Activated CD8-positive, alpha-beta T cell treated with anti-CD3 and anti-CD28 coated beads for 36 hours (primary cell): ENCODE results near the gene EIF3K. TPM values are rescaled to one million over a fixed set of nuclear protein-coding genes. Genes with fewer than 3 reads are reported as not detected.
A peak's percentile ranks its signal among the peaks of the same experiment; 100 is the strongest.

Experiments used
- ATAC-seq: fragments of 200-7000 bp; cut with Tn5 transposase; one replicate; pipeline ENCODE4 v1.10.0; 2021; ENCODE audit warnings: mild to moderate bottlenecking, moderate library complexity
- CTCF ChIA-PET: fragments of 350-600 bp; sonication (Branson Sonifier 250); formaldehyde crosslinking; loops from one replicate; lab custom pipeline; 2021; ENCODE audit warnings: antibody characterized with exemption; lab: Charles Lee
- POLR2A ChIA-PET: fragments of 350-600 bp; sonication (Branson Sonifier 250); formaldehyde crosslinking; loops from one replicate; lab custom pipeline; 2021; ENCODE audit warnings: antibody characterized with exemption; lab: Charles Lee
- DNase-seq: peaks from one replicate; pipeline ENCODE4 v3.0.0-alpha.2; 2020
- H3K27ac Mint-ChIP-seq: one replicate; pipeline ENCODE4 v1.8.0; 2021; ENCODE audit warnings: mild to moderate bottlenecking, mixed read lengths
- H3K27me3 Mint-ChIP-seq: one replicate; pipeline ENCODE4 v1.8.0; 2021; ENCODE audit warnings: mixed read lengths
- H3K36me3 Mint-ChIP-seq: one replicate; pipeline ENCODE4 v1.8.0; 2021; ENCODE audit warnings: low read depth, mixed read lengths
- H3K4me1 Mint-ChIP-seq: one replicate; pipeline ENCODE4 v1.8.0; 2021; ENCODE audit warnings: low read depth, mixed read lengths
- H3K4me3 Mint-ChIP-seq: one replicate; pipeline ENCODE4 v1.8.0; 2021; ENCODE audit warnings: mild to moderate bottlenecking, moderate library complexity, mixed read lengths
- H3K9me3 Mint-ChIP-seq: one replicate; pipeline ENCODE4 v1.8.0; 2021; ENCODE audit warnings: mixed read lengths
- intact Hi-C: fragments of 100-400 bp; cut with micrococcal nuclease; formaldehyde crosslinking; loops from one replicate; pipeline ENCODE4 v1.10.0; 2022
- total RNA-seq, 2 experiments: library from RNA; stranded (reverse); gene quantifications; one replicate each; pipeline ENCODE4 v1.2.3, GENCODE V29; 2021
- TF ChIP-seq, protein P1 (sequence below): fragments of 200-600 bp; IDR thresholded peaks from one replicate; pipeline ENCODE4 v1.8.0; 2022; ENCODE audit warnings: antibody characterized with exemption, mild to moderate bottlenecking

EIF3K gene
- total RNA-seq, 2 experiments from 2014 or later = 306 to 308 TPM

DNA sequence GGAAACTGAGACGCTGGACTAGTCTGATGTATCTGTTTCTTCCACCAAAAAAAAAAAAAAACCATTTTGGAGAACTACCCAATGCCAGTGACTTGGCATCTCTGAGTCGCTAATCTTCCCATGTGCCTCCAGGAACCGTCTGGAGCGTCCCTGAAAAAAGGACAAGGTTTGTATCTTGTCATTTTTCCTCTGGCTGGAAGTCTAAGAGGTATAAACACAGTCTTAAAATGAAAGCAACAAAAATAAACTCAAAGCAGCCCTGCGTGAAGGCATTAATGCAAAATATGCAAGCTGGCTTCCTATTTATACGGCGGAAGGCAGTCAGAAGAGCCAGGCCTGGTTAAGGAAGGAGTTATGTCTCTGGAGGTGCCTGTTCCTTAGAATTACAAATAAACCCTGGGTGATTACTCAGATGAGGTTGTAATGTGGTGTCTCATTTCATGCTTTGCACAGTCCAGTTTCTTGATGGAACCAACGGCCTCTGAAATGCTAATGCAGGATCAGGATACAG is 48.7 kb downstream of the EIF3K start:
- no peak for ATAC-seq
- Mint-ChIP-seq H3K4me1 (peaks cover 70% of the 10 kb centered on the region), H3K36me3 (peaks cover 15% of the 10 kb centered on the region), H3K27ac (no peak overlapping the region), H3K27me3 (peaks cover 5% of the 10 kb centered on the region), H3K4me3 (no peak overlapping the region), H3K9me3 (no peaks in the 10 kb centered on the region)
- no peak for DNase-seq
- ChIA-PET CTCF (no interaction called here), POLR2A (interaction anchor here (0.6 to 1.4 kb wide), 2 partner anchors 11 to 32 kb away, joined by 3 read pairs; no protein-coding TSS in a partner anchor)
- intact Hi-C loops = no loop called here
- TF ChIP-seq, protein P1, sequence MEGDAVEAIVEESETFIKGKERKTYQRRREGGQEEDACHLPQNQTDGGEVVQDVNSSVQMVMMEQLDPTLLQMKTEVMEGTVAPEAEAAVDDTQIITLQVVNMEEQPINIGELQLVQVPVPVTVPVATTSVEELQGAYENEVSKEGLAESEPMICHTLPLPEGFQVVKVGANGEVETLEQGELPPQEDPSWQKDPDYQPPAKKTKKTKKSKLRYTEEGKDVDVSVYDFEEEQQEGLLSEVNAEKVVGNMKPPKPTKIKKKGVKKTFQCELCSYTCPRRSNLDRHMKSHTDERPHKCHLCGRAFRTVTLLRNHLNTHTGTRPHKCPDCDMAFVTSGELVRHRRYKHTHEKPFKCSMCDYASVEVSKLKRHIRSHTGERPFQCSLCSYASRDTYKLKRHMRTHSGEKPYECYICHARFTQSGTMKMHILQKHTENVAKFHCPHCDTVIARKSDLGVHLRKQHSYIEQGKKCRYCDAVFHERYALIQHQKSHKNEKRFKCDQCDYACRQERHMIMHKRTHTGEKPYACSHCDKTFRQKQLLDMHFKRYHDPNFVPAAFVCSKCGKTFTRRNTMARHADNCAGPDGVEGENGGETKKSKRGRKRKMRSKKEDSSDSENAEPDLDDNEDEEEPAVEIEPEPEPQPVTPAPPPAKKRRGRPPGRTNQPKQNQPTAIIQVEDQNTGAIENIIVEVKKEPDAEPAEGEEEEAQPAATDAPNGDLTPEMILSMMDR = no peak

DNA sequence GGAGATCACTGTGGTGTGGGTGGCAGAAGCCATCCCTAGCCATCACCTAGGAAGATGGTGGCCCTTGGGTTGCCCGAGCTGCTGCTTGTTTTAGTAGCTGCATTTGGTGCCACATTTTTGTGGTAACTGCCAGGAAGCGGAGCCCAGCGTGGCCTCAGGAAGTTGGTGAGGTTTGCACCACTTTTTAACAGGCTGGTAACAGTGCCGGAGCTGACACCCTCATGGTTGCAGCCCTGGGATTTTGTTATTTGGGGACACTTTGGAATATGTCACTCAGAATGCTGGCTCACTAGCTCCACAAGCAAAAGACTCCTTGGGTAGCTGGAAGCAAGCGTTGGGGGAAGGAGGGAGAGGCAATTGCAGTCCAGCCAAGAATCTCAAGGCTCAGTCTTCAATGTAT is 50.6 kb downstream of the EIF3K start:
- Mint-ChIP-seq H3K36me3 (peaks cover 13% of the 10 kb centered on the region), H3K4me3 (no peak overlapping the region)

DNA sequence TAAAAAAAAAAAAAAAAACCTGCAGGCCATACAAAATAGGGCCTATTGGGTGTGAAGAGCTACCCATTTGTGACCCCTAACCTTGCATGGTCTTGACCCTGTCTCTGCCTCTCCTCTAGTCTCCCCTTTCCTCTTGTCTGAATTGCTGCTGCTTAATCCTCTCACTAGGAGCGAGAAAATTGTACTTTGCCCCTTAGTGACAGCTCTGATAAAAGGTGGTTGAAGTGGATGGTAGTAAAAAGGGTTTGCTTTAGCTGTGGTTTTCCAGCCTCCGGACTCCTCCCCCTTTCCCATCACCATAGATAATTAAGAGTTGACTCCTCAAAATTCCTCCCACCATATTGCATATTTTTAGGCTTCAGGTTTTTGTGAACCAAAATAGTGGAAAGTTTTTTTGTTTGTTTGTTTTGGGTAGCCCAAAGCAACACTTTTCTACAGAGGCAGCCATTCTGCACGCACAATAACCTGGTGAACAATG is 52.0 kb downstream of the EIF3K start:
- Mint-ChIP-seq H3K9me3 (no peaks in the 10 kb centered on the region), H3K4me3 (no peak overlapping the region), H3K36me3 (peaks cover 13% of the 10 kb centered on the region), H3K27ac (no peak overlapping the region), H3K4me1 (peaks cover 65% of the 10 kb centered on the region), H3K27me3 (peaks cover 2% of the 10 kb centered on the region)
- POLR2A ChIA-PET = interaction anchor here (1.1 to 1.3 kb wide), 2 partner anchors 12 to 28 kb away, joined by 3 read pairs; no protein-coding TSS in a partner anchor
- CTCF ChIA-PET = interaction anchor here (0.9 to 1.7 kb wide), 4 partner anchors 10 to 99 kb away, joined by 3 to 5 read pairs (median 4); no protein-coding TSS in a partner anchor
- ATAC-seq (no peak), DNase-seq (no peak)
- TF ChIP-seq, protein P1 = no peak
- intact Hi-C loops = no loop called here

More for the DNA sequence above, 50.6 kb downstream of the EIF3K start:
- peaks cover 60% of the 10 kb centered on the region for H3K4me1 Mint-ChIP-seq
- ChIA-PET CTCF (interaction anchor here (1.4 to 2.4 kb wide), 3 partner anchors 11 to 33 kb away, joined by 4 to 6 read pairs (median 5); no protein-coding TSS in a partner anchor), POLR2A (interaction anchor here (0.9 to 1.5 kb wide), 3 partner anchors 17 to 209 kb away, joined by 3 to 5 read pairs (median 4); partner anchors contain the start of genes ACTN4 and RINL)
- peaks cover 2% of the 10 kb centered on the region for H3K27me3 Mint-ChIP-seq
- TF ChIP-seq, protein P1 = no peak
- peak overlapping the region; percentile 56 for H3K27ac Mint-ChIP-seq
- no peak for ATAC-seq
- DNase-seq = peak; percentile 48
- intact Hi-C loops = no loop called here
- no peaks in the 10 kb centered on the region for H3K9me3 Mint-ChIP-seq

DNA sequence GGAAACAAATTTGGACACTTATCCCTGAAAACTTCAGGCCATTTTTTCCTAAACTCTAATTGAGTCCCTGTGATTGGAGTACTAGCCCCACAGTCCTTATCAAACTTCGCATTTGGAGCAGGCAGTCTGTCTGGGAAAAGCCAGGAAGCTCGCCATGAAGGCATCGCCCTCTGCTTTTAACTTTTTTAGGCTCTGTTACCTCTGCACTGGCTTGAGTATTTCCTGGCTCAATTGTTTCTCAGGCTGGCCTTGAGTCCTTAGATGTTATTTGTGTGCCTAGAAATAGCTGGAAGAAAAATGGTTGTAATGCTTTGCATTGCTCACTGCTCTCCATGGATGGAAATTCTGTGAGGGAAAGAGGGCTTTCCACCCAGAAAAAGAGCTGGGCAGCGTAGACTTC is 52.7 kb downstream of the EIF3K start:
- Mint-ChIP-seq H3K36me3 (peaks cover 13% of the 10 kb centered on the region), H3K4me1 (peaks cover 65% of the 10 kb centered on the region), H3K4me3 (no peak overlapping the region), H3K9me3 (no peaks in the 10 kb centered on the region), H3K27ac (no peak overlapping the region), H3K27me3 (peaks cover 2% of the 10 kb centered on the region)
- CTCF ChIA-PET = interaction anchor here (0.9 to 1.3 kb wide), 2 partner anchors 35 to 98 kb away, joined by 3 read pairs; no protein-coding TSS in a partner anchor
- intact Hi-C loops = no loop called here
- POLR2A ChIA-PET = interaction anchor here (1.1 to 1.3 kb wide), 2 partner anchors 13 to 27 kb away, joined by 3 read pairs; no protein-coding TSS in a partner anchor
- DNase-seq (no peak), ATAC-seq (no peak)
- TF ChIP-seq, protein P1 = no peak

DNA sequence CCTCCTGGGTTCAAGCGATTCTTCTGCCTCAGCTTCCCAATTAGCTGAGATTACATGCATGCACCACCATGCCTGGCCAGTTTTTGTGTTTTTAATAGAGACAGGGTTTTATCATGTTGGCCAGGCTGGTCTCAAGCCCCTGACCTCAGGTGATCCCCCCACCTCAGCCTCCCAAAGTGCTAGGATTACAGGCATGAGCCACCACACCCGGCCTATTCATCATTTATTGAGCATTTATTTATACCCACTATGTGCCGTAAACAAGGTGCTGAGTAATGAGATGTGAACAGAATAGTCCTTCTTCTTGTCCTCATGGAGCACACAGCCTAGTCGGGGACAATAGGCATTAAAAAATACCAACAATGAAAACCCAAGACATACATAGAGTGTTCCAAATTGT is 54.0 kb downstream of the EIF3K start:
- TF ChIP-seq, protein P1 = no peak
- CTCF ChIA-PET = interaction anchor here (2.2 kb wide), 1 partner anchor 14 kb away, joined by 7 read pairs; no protein-coding TSS in a partner anchor
- intact Hi-C loops = no loop called here
- Mint-ChIP-seq H3K4me1 (peaks cover 60% of the 10 kb centered on the region), H3K27me3 (no peaks in the 10 kb centered on the region), H3K36me3 (peaks cover 12% of the 10 kb centered on the region), H3K4me3 (no peak overlapping the region), H3K9me3 (no peaks in the 10 kb centered on the region), H3K27ac (no peak overlapping the region)
- no peak for DNase-seq
- ATAC-seq = no peak
- POLR2A ChIA-PET = no interaction called here
